Activated CD4-positive, alpha-beta T cell treated with anti-CD3 and anti-CD28 coated beads for 24 hours (primary cell): ENCODE results near the gene MCM9.
A peak's percentile ranks its signal among the peaks of the same experiment; 100 is the strongest.

Experiments used
- DNase-seq, 2 donors: peaks; one replicate each; pipeline ENCODE4 v3.0.0-alpha.2; 2020; ENCODE audit warnings: low read depth in 2 of 2

MCM9 gene

GRCh38 chr6:118800394-118801071 lies 134.4 kb downstream of the MCM9 start:
- DNase-seq, result peak; percentile 72 to 79

GRCh38 chr6:118799826-118800225 lies 135.1 kb downstream of the MCM9 start:
- no peak for DNase-seq

DNA sequence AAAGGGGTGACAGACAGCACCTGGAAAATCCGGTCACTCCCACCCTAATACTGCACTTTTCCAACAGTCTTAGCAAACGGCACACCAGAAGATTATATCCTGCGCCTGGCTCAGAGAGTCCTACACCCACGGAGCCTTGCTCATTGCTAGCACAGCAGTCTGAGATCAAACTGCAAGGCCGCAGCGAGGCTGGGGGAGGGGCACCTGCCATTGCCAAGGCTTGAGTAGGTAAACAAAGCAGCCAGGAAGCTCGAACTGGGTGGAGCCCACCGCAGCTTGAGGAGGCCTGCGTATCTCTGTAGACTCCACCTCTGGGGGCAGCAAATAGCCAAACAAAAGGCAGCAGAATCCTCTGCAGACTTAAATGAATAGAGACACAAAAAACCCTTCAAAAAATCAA lies 138.4 kb downstream of the MCM9 start:
- peak; percentile 14 to 30 for DNase-seq

DNA sequence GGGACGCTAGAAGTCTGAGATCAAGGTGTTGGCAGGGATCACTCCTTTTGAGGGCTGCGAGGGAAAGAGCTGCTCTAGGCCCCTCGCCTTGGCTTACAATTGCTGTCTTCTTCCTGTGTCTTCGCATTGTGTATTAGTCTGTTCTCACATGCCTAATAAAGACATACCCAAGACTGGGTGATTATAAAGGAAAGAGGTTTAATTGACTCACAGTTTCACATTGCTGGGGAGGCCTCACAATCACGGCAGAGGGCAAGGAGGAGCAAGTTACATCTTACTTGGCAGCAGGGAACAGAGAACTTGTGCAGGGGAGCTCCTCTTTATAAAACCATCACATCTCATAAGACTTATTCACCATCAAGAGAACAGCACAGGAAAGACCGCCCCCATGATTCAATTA lies 143.5 kb downstream of the MCM9 start:
- DNase-seq, result no peak

DNA sequence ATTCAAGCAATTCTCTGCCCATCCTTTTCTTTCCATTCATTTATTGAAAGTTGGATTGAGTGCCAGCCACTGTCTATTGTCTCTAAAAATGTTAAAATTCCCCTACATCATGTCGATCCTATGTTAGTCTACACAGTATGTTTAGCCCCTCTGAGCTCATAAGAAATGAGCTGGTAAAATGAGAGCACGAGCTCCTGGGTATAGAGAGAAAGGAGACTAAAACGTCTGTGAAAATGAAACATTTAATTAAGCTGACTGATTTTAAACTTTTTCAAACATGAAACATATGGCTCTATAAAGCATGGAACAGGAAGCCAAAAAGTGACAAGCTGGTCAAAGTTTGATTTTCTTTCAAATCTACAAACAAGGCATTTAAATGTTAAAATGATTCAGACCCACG lies 145.0 kb downstream of the MCM9 start:
- DNase-seq, result no peak

GRCh38 chr6:118789419-118789818 lies 145.5 kb downstream of the MCM9 start:
- no peak for DNase-seq

DNA sequence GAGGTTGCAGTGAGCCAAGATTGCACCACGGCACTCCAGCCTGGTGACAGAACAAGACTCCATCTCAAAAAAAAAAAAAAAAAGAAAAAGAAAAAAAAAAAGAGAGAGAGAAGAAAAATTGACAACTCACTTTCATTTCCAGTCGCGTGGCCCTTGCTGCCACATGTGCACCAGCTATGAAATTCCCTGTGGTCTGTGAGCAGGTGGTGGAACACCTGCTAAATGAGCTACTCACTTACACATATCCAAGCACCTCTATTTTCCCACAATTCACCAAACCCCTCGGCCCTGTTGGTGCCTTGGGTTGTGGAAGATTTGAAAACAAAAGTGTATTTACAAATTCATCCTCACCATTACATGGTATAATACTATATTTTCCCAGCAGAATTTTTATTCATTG lies 146.3 kb downstream of the MCM9 start:
- no peak for DNase-seq

- no peak for DNase-seq
These were observed 147.1 kb downstream of the MCM9 start for GRCh38 chr6:118787724-118788423.

DNA sequence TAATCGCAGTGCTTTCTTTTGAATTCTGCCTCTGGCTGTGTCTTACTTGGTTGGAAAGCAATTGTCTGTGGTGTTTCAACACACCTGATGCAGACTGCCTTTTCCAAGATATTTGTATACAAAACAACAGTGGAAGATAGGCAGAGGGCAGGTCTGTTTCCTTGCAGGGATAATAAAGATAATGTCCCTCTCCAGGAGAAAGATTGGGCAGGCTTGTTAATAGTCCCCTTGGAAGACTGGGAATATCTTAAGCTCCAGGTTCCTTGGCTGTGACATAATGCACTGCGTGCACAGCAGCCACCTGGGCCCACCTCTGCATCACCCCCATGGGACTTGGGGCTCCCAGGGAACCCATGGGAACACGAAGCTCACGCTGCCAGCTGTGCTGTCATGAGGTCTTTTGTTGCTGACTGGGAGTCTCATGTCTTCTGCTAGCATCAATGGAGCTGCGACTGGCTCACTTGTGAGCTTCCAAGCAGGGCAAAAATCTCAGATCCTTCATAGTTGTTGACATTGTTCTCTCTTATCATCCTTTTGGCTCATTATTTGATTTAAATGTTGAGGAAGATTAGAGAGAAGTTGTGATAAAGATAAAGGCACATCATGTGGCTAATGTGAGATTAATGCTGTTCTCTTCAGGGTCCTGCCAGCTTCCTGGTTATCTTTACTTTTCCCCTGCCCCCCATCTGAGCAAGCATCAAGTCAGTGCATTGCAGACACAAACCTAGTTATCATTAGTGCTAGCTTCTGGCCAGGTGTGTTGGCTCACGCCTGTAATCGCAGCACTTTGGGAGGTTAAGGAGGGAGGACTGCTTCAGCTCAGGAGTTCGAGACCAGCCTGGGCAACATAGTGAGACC lies 148.1 kb downstream of the MCM9 start:
- no peak for DNase-seq

DNA sequence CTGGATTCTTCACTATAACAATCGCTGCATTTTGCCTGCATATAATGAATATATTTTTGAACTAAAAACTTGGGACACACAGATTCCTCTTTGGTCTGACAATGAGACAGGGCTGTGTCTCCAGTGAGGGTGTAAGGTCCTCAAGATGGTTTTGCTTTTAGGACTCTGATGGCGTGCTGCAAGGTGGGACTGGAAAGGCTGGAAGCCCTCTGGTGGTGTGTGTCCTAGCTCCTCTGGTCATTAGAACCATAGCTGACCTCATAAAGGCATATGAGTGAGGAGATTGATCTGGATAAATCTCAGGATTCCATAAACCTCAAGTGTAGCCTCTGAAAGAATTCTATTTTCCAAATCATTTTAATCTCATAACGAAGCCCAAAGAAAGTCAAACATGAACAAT lies 149.4 kb downstream of the MCM9 start:
- no peak for DNase-seq

GRCh38 chr6:118784641-118785164 lies 150.3 kb downstream of the MCM9 start:
- no peak for DNase-seq

DNA sequence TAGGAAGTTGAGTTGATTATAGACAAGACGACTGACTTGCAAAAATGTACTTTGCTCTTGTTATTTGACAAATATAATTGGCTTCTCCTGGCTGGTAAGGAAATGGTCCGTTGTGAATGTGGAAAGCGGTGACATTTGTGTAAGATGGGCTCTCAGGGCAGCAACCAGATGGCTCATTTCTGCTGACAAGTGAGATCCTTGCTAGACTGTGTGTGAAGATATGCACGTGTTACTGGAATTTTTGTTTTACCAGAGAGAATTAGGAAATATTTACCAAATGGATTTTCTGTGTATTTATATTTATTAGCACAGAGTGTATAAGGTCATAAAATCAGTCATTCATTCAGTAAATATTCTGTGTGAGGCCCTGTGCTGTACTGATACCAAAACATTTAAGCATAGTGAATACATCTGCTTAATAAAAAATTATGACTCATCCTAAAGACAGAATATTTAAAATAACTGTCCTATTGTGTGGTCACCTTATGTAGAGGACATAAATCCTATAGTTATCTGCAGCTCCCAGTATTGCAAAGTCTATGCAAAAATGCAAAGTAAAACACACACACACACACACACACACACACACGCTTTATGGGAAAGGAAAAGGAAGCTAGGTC lies 150.9 kb downstream of the MCM9 start:
- DNase-seq, result no peak

- DNase-seq, result no peak
These were observed 152.3 kb downstream of the MCM9 start for GRCh38 chr6:118782651-118783050.

GRCh38 chr6:118781897-118782296 lies 153.1 kb downstream of the MCM9 start:
- DNase-seq, result no peak

DNA sequence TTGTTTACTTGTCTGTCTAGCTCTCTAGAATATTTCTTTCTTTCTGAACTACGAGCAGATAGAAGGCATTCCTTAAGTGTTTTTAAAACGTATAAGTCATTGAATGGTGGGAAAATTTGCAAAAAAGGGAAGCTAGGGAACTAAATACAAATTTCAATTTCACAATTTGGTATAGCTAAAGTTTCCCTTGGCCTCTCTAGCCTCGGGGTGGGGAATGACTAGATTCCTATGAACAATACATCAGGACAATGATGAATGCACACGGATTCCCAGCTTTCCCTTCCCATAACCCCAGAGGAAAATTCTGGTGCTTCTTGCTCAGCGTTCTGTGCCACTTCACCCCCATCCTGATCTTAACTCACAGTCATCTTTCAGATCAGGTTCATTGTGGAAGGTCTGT lies 154.3 kb downstream of the MCM9 start:
- DNase-seq, result no peak

DNA sequence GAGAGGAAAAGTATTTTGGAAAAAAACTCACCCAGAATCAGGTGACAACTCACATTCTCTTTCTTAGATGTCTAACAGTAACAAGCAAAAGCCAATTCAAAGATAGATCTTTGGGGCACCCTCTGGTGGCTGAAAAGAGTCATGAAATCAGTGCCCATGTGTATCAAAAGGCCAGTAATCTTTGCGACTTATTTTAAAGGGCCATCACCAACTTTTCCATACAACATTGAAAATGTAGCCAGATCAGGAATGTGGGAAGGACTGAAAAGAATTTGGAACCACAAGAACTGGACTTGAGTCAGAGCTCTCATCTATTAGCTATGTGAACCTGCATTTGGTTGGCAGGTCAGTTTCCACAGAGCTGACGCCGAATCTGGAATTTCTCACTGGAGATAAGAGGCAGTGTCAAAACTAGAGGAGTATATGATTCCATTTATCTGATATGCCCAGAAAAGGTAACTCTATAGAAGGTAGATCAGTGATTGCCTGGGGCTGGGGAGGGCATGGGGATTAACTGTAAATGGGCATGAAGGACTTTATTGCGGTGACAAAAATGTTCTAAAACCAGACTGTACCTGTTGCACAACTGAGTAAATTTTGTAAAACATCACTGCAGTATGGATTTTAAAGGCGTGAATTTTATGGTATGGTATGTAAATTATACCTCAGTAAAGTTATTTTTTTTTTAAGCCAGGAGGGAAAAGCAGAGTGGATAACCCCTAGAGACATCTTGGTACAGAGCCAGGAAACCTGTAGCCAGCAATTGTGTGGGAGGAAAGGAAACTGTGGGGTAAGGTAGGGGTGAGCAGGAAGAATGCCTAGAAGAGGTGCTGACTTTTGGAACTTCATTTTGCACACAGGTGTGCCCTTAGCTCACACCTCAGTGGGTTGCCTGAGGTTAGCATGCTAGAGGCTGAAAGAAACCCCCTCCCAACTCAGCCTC lies 158.1 kb downstream of the MCM9 start:
- peak; percentile 47 to 48 for DNase-seq

- DNase-seq, result no peak
These were observed 159.6 kb downstream of the MCM9 start for GRCh38 chr6:118775381-118775780.

DNA sequence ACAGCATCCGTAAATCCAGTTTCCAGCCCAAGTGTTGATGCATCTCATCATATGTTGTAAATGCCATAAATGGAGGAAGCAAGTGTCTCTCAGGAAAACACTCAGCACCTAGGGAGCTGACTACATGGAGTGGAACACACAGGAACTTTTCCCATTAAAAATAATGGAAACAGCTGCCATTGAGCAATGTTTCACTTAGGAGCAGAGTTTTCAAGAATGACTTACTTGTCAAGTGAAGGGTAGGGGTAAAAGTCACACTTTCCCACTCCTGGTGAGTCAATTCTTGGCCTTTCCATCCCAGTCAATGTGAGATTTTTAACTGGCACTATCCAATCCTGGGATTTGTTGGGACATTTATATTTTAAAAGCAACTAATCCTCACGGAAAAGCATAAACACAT lies 160.4 kb downstream of the MCM9 start:
- DNase-seq, result no peak

GRCh38 chr6:118772886-118773285 lies 162.1 kb downstream of the MCM9 start:
- no peak for DNase-seq

DNA sequence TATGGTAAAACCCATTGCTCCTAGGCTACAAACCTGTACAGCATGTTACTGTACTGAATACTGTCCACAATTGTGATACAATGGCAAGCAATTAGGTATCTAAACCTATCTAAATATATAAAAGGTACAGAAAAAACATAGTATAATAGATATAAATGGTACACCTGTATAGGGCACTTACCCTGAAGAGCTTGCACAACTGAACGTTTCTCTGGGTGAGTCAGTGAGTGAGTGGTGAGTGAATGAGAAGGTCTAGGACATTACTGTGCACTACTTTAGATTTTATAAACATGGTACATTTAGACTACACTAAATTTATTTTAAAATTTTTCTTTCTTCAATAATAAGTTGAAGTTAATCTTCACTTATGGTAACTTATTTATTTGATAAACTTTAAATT lies 163.7 kb downstream of the MCM9 start:
- DNase-seq, result no peak

GRCh38 chr6:118770835-118771234 lies 164.1 kb downstream of the MCM9 start:
- DNase-seq, result no peak
